A673 (cell line): Measurements from ENCODE around the gene OST4. TPM values are rescaled to one million over a fixed set of nuclear protein-coding genes. Genes with fewer than 3 reads are reported as not detected.

ENCODE experiments used
- BruUV-seq: library from RNA; stranded (reverse); fragments of 400-500 nt; replicated peaks from 2 replicates; lab custom pipeline; 2021; lab: Mats Ljungman, UMichigan
- CTCF ChIA-PET: fragments of 300-600 bp; sonication (Branson Sonifier 250); formaldehyde crosslinking; loops from one replicate; lab custom pipeline; 2022; ENCODE audit warnings: antibody characterized with exemption; lab: Charles Lee
- POLR2A ChIA-PET: fragments of 300-600 bp; sonication (Branson Sonifier 250); formaldehyde crosslinking; loops from one replicate; lab custom pipeline; 2022; ENCODE audit warnings: antibody characterized with exemption; ENCODE audit not compliant: low non-redundant PET; lab: Charles Lee
- DNase-seq: peaks from one replicate; pipeline ENCODE4 v3.0.0-alpha.2; 2015; ENCODE audit warnings: low spot score
- H3K27ac ChIP-seq: fragments of 200-600 bp; sonication (generic); 2 replicates; pipeline ENCODE4 v1.5.1; 2016; ENCODE audit warnings: mixed run types, low read depth, mild to moderate bottlenecking, mixed read lengths, antibody characterized with exemption, low read length; ENCODE audit not compliant: poor library complexity, severe bottlenecking
- H3K27me3 ChIP-seq: fragments of 200-600 bp; sonication (generic); replicated peaks from 2 replicates; pipeline ENCODE4 v1.6.1; 2017; ENCODE audit warnings: mixed run types, low read depth, mild to moderate bottlenecking, mixed read lengths, antibody characterized with exemption, low read length; ENCODE audit not compliant: insufficient read depth, poor library complexity
- H3K36me3 ChIP-seq: fragments of 200-600 bp; sonication (generic); 2 replicates; pipeline ENCODE4 v1.6.1; 2016; ENCODE audit warnings: mixed run types, mild to moderate bottlenecking, mixed read lengths, antibody characterized with exemption, low read length; ENCODE audit not compliant: insufficient read depth, poor library complexity, severe bottlenecking
- H3K4me1 ChIP-seq: fragments of 200-600 bp; sonication (generic); 2 replicates; pipeline ENCODE4 v1.6.1; 2017; ENCODE audit warnings: mixed run types, mild to moderate bottlenecking, mixed read lengths, antibody characterized with exemption, low read length; ENCODE audit not compliant: insufficient read depth, poor library complexity, severe bottlenecking
- H3K4me3 ChIP-seq: fragments of 200-600 bp; sonication (generic); 2 replicates; pipeline ENCODE4 v1.5.1; 2016; ENCODE audit warnings: low read depth, mixed run types, mild to moderate bottlenecking, mixed read lengths, low read length; ENCODE audit not compliant: poor library complexity, severe bottlenecking
- H3K9me3 ChIP-seq: fragments of 200-600 bp; sonication (generic); 2 replicates; pipeline ENCODE4 v1.6.1; 2016; ENCODE audit warnings: mixed run types, low read depth, mild to moderate bottlenecking, mixed read lengths, antibody characterized with exemption, low read length; ENCODE audit not compliant: poor library complexity, severe bottlenecking
- CTCF ChIP-seq: fragments of 300-800, 200-600 bp; sonication (generic); conservative IDR thresholded peaks from 2 replicates; pipeline ENCODE4 v1.5.1; 2017; ENCODE audit warnings: low read depth, mild to moderate bottlenecking, antibody characterized with exemption, low read length, moderate library complexity, mixed read lengths
- EZH2 ChIP-seq: fragments of 200-600 bp; sonication (generic); IDR thresholded peaks from 2 replicates; pipeline ENCODE4 v1.6.1; 2017; ENCODE audit warnings: borderline replicate concordance, low read depth, mild to moderate bottlenecking, mixed read lengths, antibody characterized with exemption, low read length; ENCODE audit not compliant: poor library complexity, severe bottlenecking
- intact Hi-C: fragments of 100-400 bp; cut with micrococcal nuclease; formaldehyde crosslinking; loops from one replicate; pipeline ENCODE4 v1.10.0; 2022; ENCODE audit not compliant: unreplicated experiment
- total RNA-seq: library from RNA; stranded (reverse); gene quantifications from 2 replicates; pipeline ENCODE4 v1.2.3, GENCODE V29; 2021

OST4 gene
- total RNA-seq, 1 experiment from 2014 or later = 235 TPM

GRCh38 chr2:27102329-27102728 lies 30.9 kb upstream of the OST4 start:
- ChIA-PET CTCF (interaction anchor here (1.0 kb wide), 2 partner anchors 89 to 177 kb away, joined by 4 to 6 read pairs; no protein-coding TSS in a partner anchor), POLR2A (no interaction called here)
- intact Hi-C loops = no loop called here
- Histone ChIP-seq H3K27ac (no peak overlapping the region), H3K36me3 (peaks cover 3% of the 10 kb centered on the region), H3K4me3 (no peak overlapping the region), H3K9me3 (no peaks in the 10 kb centered on the region), H3K27me3 (no peaks in the 10 kb centered on the region), H3K4me1 (no peaks in the 10 kb centered on the region)
- no TSS peak for BruUV-seq
- DNase-seq = no peak
- TF ChIP-seq CTCF = no peak
- TF ChIP-seq EZH2 = no peak

GRCh38 chr2:27100036-27100435 lies 28.6 kb upstream of the OST4 start:
- intact Hi-C loops = no loop called here
- H3K4me1 ChIP-seq = no peaks in the 10 kb centered on the region
- H3K4me3 ChIP-seq = no peak overlapping the region
- ChIA-PET CTCF (interaction anchor here (2.3 kb wide), 1 partner anchor 91 kb away, joined by 15 read pairs; no protein-coding TSS in a partner anchor), POLR2A (interaction anchor here (0.6 kb wide), 1 partner anchor 147 kb away, joined by 14 read pairs; no protein-coding TSS in a partner anchor)
- no TSS peak for BruUV-seq
- no peak overlapping the region for H3K27ac ChIP-seq
- TF ChIP-seq EZH2 (no peak), CTCF (no peak)
- DNase-seq = no peak
- peaks cover 3% of the 10 kb centered on the region for H3K36me3 ChIP-seq
- no peaks in the 10 kb centered on the region for H3K27me3 ChIP-seq
- H3K9me3 ChIP-seq = no peaks in the 10 kb centered on the region

GRCh38 chr2:27099334-27099955 lies 28.0 kb upstream of the OST4 start:
- H3K27ac ChIP-seq = no peak overlapping the region
- H3K27me3 ChIP-seq = no peaks in the 10 kb centered on the region
- ChIA-PET POLR2A (no interaction called here), CTCF (interaction anchor here (2.3 kb wide), 1 partner anchor 92 kb away, joined by 15 read pairs; no protein-coding TSS in a partner anchor)
- H3K4me3 ChIP-seq = no peak overlapping the region
- H3K36me3 ChIP-seq = peaks cover 3% of the 10 kb centered on the region
- TF ChIP-seq CTCF (no peak), EZH2 (no peak)
- no TSS peak for BruUV-seq
- no peaks in the 10 kb centered on the region for H3K9me3 ChIP-seq
- intact Hi-C loops = loop anchor here (2.0 to 5.0 kb wide), 2 partner anchors 181 to 203 kb away; no protein-coding TSS in a partner anchor
- no peak for DNase-seq
- no peaks in the 10 kb centered on the region for H3K4me1 ChIP-seq
